Stimulated activated naive CD8-positive, alpha-beta T cell treated with anti-CD3 and anti-CD28 coated beads, Interleukin-15, Interleukin-2, amounts not matched to agents 100 ng/mL and 50 ng/mL, for 24 hours (primary cell): Measurements from ENCODE around the gene KCNJ2.

ENCODE experiments used
- H3K27ac Mint-ChIP-seq: one replicate; pipeline ENCODE4 v1.8.0; 2021; ENCODE audit warnings: mild to moderate bottlenecking, mixed read lengths
- H3K27me3 Mint-ChIP-seq: one replicate; pipeline ENCODE4 v1.8.0; 2021; ENCODE audit warnings: mixed read lengths
- H3K36me3 Mint-ChIP-seq: one replicate; pipeline ENCODE4 v1.8.0; 2021; ENCODE audit warnings: low read depth, mixed read lengths
- H3K4me1 Mint-ChIP-seq: one replicate; pipeline ENCODE4 v1.8.0; 2021; ENCODE audit warnings: low read depth, mixed read lengths
- H3K4me3 Mint-ChIP-seq: one replicate; pipeline ENCODE4 v1.8.0; 2021; ENCODE audit warnings: mild to moderate bottlenecking, mixed read lengths
- H3K9me3 Mint-ChIP-seq: one replicate; pipeline ENCODE4 v1.8.0; 2021; ENCODE audit warnings: mixed read lengths

Gene KCNJ2

GRCh38 chr17:70138291-70138865 lies 31.0 kb upstream of the KCNJ2 start:
- Mint-ChIP-seq H3K4me3 (no peak overlapping the region), H3K36me3 (no peaks in the 10 kb centered on the region), H3K27me3 (no peaks in the 10 kb centered on the region), H3K9me3 (no peaks in the 10 kb centered on the region), H3K27ac (no peak overlapping the region), H3K4me1 (peaks cover 22% of the 10 kb centered on the region)

- no peaks in the 10 kb centered on the region for H3K27me3 Mint-ChIP-seq
Observed at GRCh38 chr17:70139449-70139993, 29.8 kb upstream of the KCNJ2 start.

GRCh38 chr17:70144260-70144846 lies 25.0 kb upstream of the KCNJ2 start:
- Mint-ChIP-seq H3K27ac (no peak overlapping the region), H3K27me3 (peaks cover 8% of the 10 kb centered on the region), H3K36me3 (no peaks in the 10 kb centered on the region), H3K4me3 (no peak overlapping the region), H3K9me3 (no peaks in the 10 kb centered on the region), H3K4me1 (no peaks in the 10 kb centered on the region)

More at GRCh38 chr17:70139449-70139993, 29.8 kb upstream of the KCNJ2 start:
- no peaks in the 10 kb centered on the region for H3K36me3 Mint-ChIP-seq
- no peak overlapping the region for H3K27ac Mint-ChIP-seq
- peaks cover 22% of the 10 kb centered on the region for H3K4me1 Mint-ChIP-seq
- no peaks in the 10 kb centered on the region for H3K9me3 Mint-ChIP-seq
- no peak overlapping the region for H3K4me3 Mint-ChIP-seq

- no peaks in the 10 kb centered on the region for H3K9me3 Mint-ChIP-seq
- H3K27me3 Mint-ChIP-seq = peaks cover 10% of the 10 kb centered on the region
- H3K36me3 Mint-ChIP-seq = no peaks in the 10 kb centered on the region
- H3K27ac Mint-ChIP-seq = no peak overlapping the region
- no peaks in the 10 kb centered on the region for H3K4me1 Mint-ChIP-seq
- H3K4me3 Mint-ChIP-seq = no peak overlapping the region
Observed at GRCh38 chr17:70153210-70153609, 16.1 kb upstream of the KCNJ2 start.

- H3K9me3 Mint-ChIP-seq = no peaks in the 10 kb centered on the region
- no peak overlapping the region for H3K4me3 Mint-ChIP-seq
- H3K4me1 Mint-ChIP-seq = no peaks in the 10 kb centered on the region
- no peaks in the 10 kb centered on the region for H3K36me3 Mint-ChIP-seq
- peaks cover 14% of the 10 kb centered on the region for H3K27me3 Mint-ChIP-seq
- H3K27ac Mint-ChIP-seq = no peak overlapping the region
Observed at GRCh38 chr17:70157151-70157550, 12.2 kb upstream of the KCNJ2 start.

- H3K9me3 Mint-ChIP-seq = no peaks in the 10 kb centered on the region
- peaks cover 13% of the 10 kb centered on the region for H3K27me3 Mint-ChIP-seq
- H3K36me3 Mint-ChIP-seq = no peaks in the 10 kb centered on the region
- no peak overlapping the region for H3K27ac Mint-ChIP-seq
- no peak overlapping the region for H3K4me3 Mint-ChIP-seq
- no peaks in the 10 kb centered on the region for H3K4me1 Mint-ChIP-seq
Observed at GRCh38 chr17:70158180-70158579, 11.2 kb upstream of the KCNJ2 start.

GRCh38 chr17:70158591-70158990 lies 10.7 kb upstream of the KCNJ2 start:
- Mint-ChIP-seq H3K4me1 (no peaks in the 10 kb centered on the region), H3K4me3 (no peak overlapping the region), H3K36me3 (no peaks in the 10 kb centered on the region), H3K27me3 (peaks cover 11% of the 10 kb centered on the region), H3K9me3 (no peaks in the 10 kb centered on the region), H3K27ac (no peak overlapping the region)

- H3K4me3 Mint-ChIP-seq = no peak overlapping the region
- no peaks in the 10 kb centered on the region for H3K4me1 Mint-ChIP-seq
- no peak overlapping the region for H3K27ac Mint-ChIP-seq
- no peaks in the 10 kb centered on the region for H3K36me3 Mint-ChIP-seq
- no peaks in the 10 kb centered on the region for H3K9me3 Mint-ChIP-seq
- peaks cover 18% of the 10 kb centered on the region for H3K27me3 Mint-ChIP-seq
Observed at GRCh38 chr17:70159980-70160379, 9.4 kb upstream of the KCNJ2 start.

GRCh38 chr17:70161519-70161918 lies 7.8 kb upstream of the KCNJ2 start:
- H3K36me3 Mint-ChIP-seq = no peaks in the 10 kb centered on the region
- H3K27ac Mint-ChIP-seq = no peak overlapping the region
- H3K4me3 Mint-ChIP-seq = no peak overlapping the region
- peaks cover 29% of the 10 kb centered on the region for H3K27me3 Mint-ChIP-seq
- no peaks in the 10 kb centered on the region for H3K9me3 Mint-ChIP-seq
- H3K4me1 Mint-ChIP-seq = no peaks in the 10 kb centered on the region

- no peaks in the 10 kb centered on the region for H3K9me3 Mint-ChIP-seq
Observed at GRCh38 chr17:70165383-70165782, 3.9 kb upstream of the KCNJ2 start.

GRCh38 chr17:70166615-70167014 lies 2.7 kb upstream of the KCNJ2 start:
- H3K9me3 Mint-ChIP-seq = no peaks in the 10 kb centered on the region
- peaks cover 61% of the 10 kb centered on the region for H3K27me3 Mint-ChIP-seq
- no peaks in the 10 kb centered on the region for H3K36me3 Mint-ChIP-seq
- H3K4me3 Mint-ChIP-seq = no peak overlapping the region
- H3K27ac Mint-ChIP-seq = no peak overlapping the region
- peaks cover 17% of the 10 kb centered on the region for H3K4me1 Mint-ChIP-seq

More at GRCh38 chr17:70165383-70165782, 3.9 kb upstream of the KCNJ2 start:
- Mint-ChIP-seq H3K27ac (no peak overlapping the region), H3K4me3 (no peak overlapping the region), H3K27me3 (peaks cover 50% of the 10 kb centered on the region), H3K4me1 (peaks cover 17% of the 10 kb centered on the region), H3K36me3 (no peaks in the 10 kb centered on the region)

GRCh38 chr17:70168044-70168976 lies 1.0 kb upstream of the KCNJ2 start:
- H3K27me3 Mint-ChIP-seq = peaks cover 67% of the 10 kb centered on the region
- H3K36me3 Mint-ChIP-seq = no peaks in the 10 kb centered on the region
- peaks cover 17% of the 10 kb centered on the region for H3K4me1 Mint-ChIP-seq
- H3K27ac Mint-ChIP-seq = no peak overlapping the region
- no peaks in the 10 kb centered on the region for H3K9me3 Mint-ChIP-seq
- peak overlapping the region; percentile 75 for H3K4me3 Mint-ChIP-seq

GRCh38 chr17:70169709-70170597 lies 621 bp downstream of the KCNJ2 start:
- H3K27me3 Mint-ChIP-seq = peaks cover 64% of the 10 kb centered on the region
- H3K27ac Mint-ChIP-seq = no peak overlapping the region
- peak overlapping the region; percentile 67 for H3K4me3 Mint-ChIP-seq

GRCh38 chr17:70171159-70171558 lies 1.8 kb downstream of the KCNJ2 start:
- Mint-ChIP-seq H3K9me3 (no peaks in the 10 kb centered on the region), H3K27ac (no peak overlapping the region), H3K36me3 (no peaks in the 10 kb centered on the region), H3K4me3 (no peak overlapping the region), H3K27me3 (peaks cover 60% of the 10 kb centered on the region), H3K4me1 (peaks cover 17% of the 10 kb centered on the region)

More at GRCh38 chr17:70169709-70170597, 621 bp downstream of the KCNJ2 start:
- Mint-ChIP-seq H3K4me1 (peaks cover 17% of the 10 kb centered on the region), H3K9me3 (no peaks in the 10 kb centered on the region), H3K36me3 (no peaks in the 10 kb centered on the region)
